Activated CD8-positive, alpha-beta memory T cell treated with anti-CD3 and anti-CD28 coated beads, Interleukin-2, amount 50 U/mL, for 1 hour (primary cell): ENCODE results near the gene DBNL.
"Not testable (repeated sequence)": the region's sequence is repeated elsewhere in the genome, so short reads cannot be mapped to it uniquely, and the experiment has no call there.

Experiments used
- DNase-seq: peaks from one replicate; pipeline ENCODE4 v3.0.0-alpha.2; 2020; ENCODE audit errors: extremely low read depth

The DBNL gene

GRCh38 chr7:44044315-44045225 is at the start of gene DBNL:
Gene DBNL, plus strand, starts transcription at chr7:44044702. Its CDS starts 36 bp downstream, at chr7:44044738.
- no peak for DNase-seq

- not testable (repeated sequence) for DNase-seq
Measured at GRCh38 chr7:43997532-43997931, 47.0 kb upstream of the DBNL start, which contains the start of gene SPDYE1. Gene SPDYE1, plus strand, starts transcription at chr7:43997897. Its CDS starts 2,053 bp downstream, at chr7:43999950.

- not testable (repeated sequence) for DNase-seq
Measured at GRCh38 chr7:44012081-44012480, 32.4 kb upstream of the DBNL start.

- not testable (repeated sequence) for DNase-seq
Measured at GRCh38 chr7:44015090-44015489, 29.4 kb upstream of the DBNL start.

GRCh38 chr7:44018857-44019807 is 25.4 kb upstream of the DBNL start:
- DNase-seq = peak; percentile 96

- DNase-seq = not testable (repeated sequence)
Measured at GRCh38 chr7:44019825-44020224, 24.7 kb upstream of the DBNL start.

GRCh38 chr7:44022069-44022468 is 22.4 kb upstream of the DBNL start:
- not testable (repeated sequence) for DNase-seq

GRCh38 chr7:44022796-44023467 is 21.6 kb upstream of the DBNL start:
- not testable (repeated sequence) for DNase-seq

GRCh38 chr7:44029433-44029832 is 15.1 kb upstream of the DBNL start:
- not testable (repeated sequence) for DNase-seq

- not testable (repeated sequence) for DNase-seq
Measured at GRCh38 chr7:44030029-44030428, 14.5 kb upstream of the DBNL start.

- DNase-seq = not testable (repeated sequence)
Measured at GRCh38 chr7:44031319-44031718, 13.2 kb upstream of the DBNL start.

GRCh38 chr7:44032031-44032430 is 12.5 kb upstream of the DBNL start:
- DNase-seq = not testable (repeated sequence)

- not testable (repeated sequence) for DNase-seq
Measured at GRCh38 chr7:44033971-44034844, 10.3 kb upstream of the DBNL start.

GRCh38 chr7:44036364-44036763 is 8.1 kb upstream of the DBNL start:
- not testable (repeated sequence) for DNase-seq

GRCh38 chr7:44037951-44038350 is 6.6 kb upstream of the DBNL start:
- not testable (repeated sequence) for DNase-seq

- not testable (repeated sequence) for DNase-seq
Measured at GRCh38 chr7:44038553-44038952, 5.9 kb upstream of the DBNL start.

GRCh38 chr7:44038961-44039558 is 5.4 kb upstream of the DBNL start:
- peak; percentile 61 for DNase-seq

GRCh38 chr7:44039800-44040492 is 4.6 kb upstream of the DBNL start:
- DNase-seq = not testable (repeated sequence)

- not testable (repeated sequence) for DNase-seq
Measured at GRCh38 chr7:44040493-44040891, 4.0 kb upstream of the DBNL start.
